ENCODE measurements around the gene HIBADH. TPM values are rescaled to one million over a fixed set of nuclear protein-coding genes. Genes with fewer than 3 reads are reported as not detected.
"Not testable (repeated sequence)": the region's sequence is repeated elsewhere in the genome, so short reads cannot be mapped to it uniquely, and the experiment has no call there.

The HIBADH gene
- total RNA-seq, 4 donors from 2014 or later, result 19.6 to 35.0 (median 30.5) TPM

GRCh38 chr7:27678617-27679260 lies 16.1 kb upstream of the HIBADH start:
- no peak overlapping the region for H3K4me3 ChIP-seq (ENCODE audit: low read depth, poor library complexity, severe bottlenecking)
- 69 to 79% methylated on average over 2 of the region's 2 CpGs for WGBS, 2 donors
- no peak for DNase-seq (ENCODE audit: low spot score in 2 of 2)
- TF ChIP-seq POLR2A (IDR thresholded peaks at IDR 0.05), result no peak
- no peak for TF ChIP-seq CTCF (IDR thresholded peaks at IDR 0.05)
- intact Hi-C loops (cut with DNase I; ENCODE audit: low total_unique reads), result no loop called here

GRCh38 chr7:27677912-27678612 lies 15.4 kb upstream of the HIBADH start:
- no peak for TF ChIP-seq CTCF (IDR thresholded peaks at IDR 0.05)
- TF ChIP-seq POLR2A (IDR thresholded peaks at IDR 0.05), result no peak
- WGBS, 2 donors, result 34 to 45% methylated on average over 3 of the region's 3 CpGs
- no peak for DNase-seq (ENCODE audit: low spot score in 2 of 2)
- H3K4me3 ChIP-seq (ENCODE audit: low read depth, poor library complexity, severe bottlenecking), result no peak overlapping the region
- intact Hi-C loops (cut with DNase I; ENCODE audit: low total_unique reads), result no loop called here

GRCh38 chr7:27674126-27674525 lies 11.4 kb upstream of the HIBADH start:
- DNase-seq (ENCODE audit: low spot score in 2 of 2); intact Hi-C loops (cut with DNase I; ENCODE audit: low total_unique reads); H3K4me3 ChIP-seq (ENCODE audit: low read depth, poor library complexity, severe bottlenecking): not testable (repeated sequence)
- 87 to 93% methylated on average over 3 of the region's 3 CpGs for WGBS, 2 donors

- TF ChIP-seq CTCF (IDR thresholded peaks at IDR 0.05), result no peak
- TF ChIP-seq POLR2A (IDR thresholded peaks at IDR 0.05), result no peak
- DNase-seq (ENCODE audit: low spot score in 2 of 2), result no peak
- intact Hi-C loops (cut with DNase I; ENCODE audit: low total_unique reads), result no loop called here
- 64 to 74% methylated on average over 3 of the region's 3 CpGs for WGBS, 2 donors
- no peak overlapping the region for H3K4me3 ChIP-seq (ENCODE audit: low read depth, poor library complexity, severe bottlenecking)
Measured at GRCh38 chr7:27671675-27672074, 9.0 kb upstream of the HIBADH start.

GRCh38 chr7:27670676-27671075 lies 8.0 kb upstream of the HIBADH start:
- 44 to 60% methylated on average over 2 of the region's 2 CpGs for WGBS, 2 donors
- H3K4me3 ChIP-seq (ENCODE audit: low read depth, poor library complexity, severe bottlenecking), result no peak overlapping the region
- no peak for DNase-seq (ENCODE audit: low spot score in 2 of 2)

More at GRCh38 chr7:27670676-27671075, 8.0 kb upstream of the HIBADH start:
- intact Hi-C loops (cut with DNase I; ENCODE audit: low total_unique reads), result no loop called here
- no peak for TF ChIP-seq CTCF (IDR thresholded peaks at IDR 0.05)
- no peak for TF ChIP-seq POLR2A (IDR thresholded peaks at IDR 0.05)
